Muscle layer of colon (tissue), 2 donors: ENCODE results near the gene HMX1.

Source experiments
- H3K27ac ChIP-seq: one replicate; pipeline ENCODE4 v1.7.0; 2013; ENCODE audit warnings: low read depth, mild to moderate bottlenecking, low read length, moderate library complexity
- H3K27me3 ChIP-seq, 2 donors: one replicate each; pipeline ENCODE4 v1.7.0; 2013; ENCODE audit warnings: low read length in 2 of 2, mild to moderate bottlenecking in 2 of 2; ENCODE audit not compliant: insufficient read depth in 2 of 2, control insufficient read depth in 1 of 2
- H3K36me3 ChIP-seq: one replicate; pipeline ENCODE4 v1.7.0; 2013; ENCODE audit warnings: mild to moderate bottlenecking, low read length; ENCODE audit not compliant: insufficient read depth
- H3K4me1 ChIP-seq: one replicate; pipeline ENCODE4 v1.7.0; 2013; ENCODE audit warnings: mild to moderate bottlenecking, low read length; ENCODE audit not compliant: insufficient read depth
- H3K4me3 ChIP-seq, 2 donors: one replicate each; pipeline ENCODE4 v1.7.0; 2013; ENCODE audit warnings: low read length in 2 of 2, low read depth in 1 of 2, mild to moderate bottlenecking in 1 of 2, moderate library complexity in 1 of 2
- H3K9ac ChIP-seq: one replicate; pipeline ENCODE4 v1.7.0; 2013; ENCODE audit warnings: low read length
- H3K9me3 ChIP-seq: one replicate; pipeline ENCODE4 v1.7.0; 2013; ENCODE audit warnings: mild to moderate bottlenecking, low read length
- donor health status: abdominal sarcoma.
- donor health status: Adenocarcinoma of cecum.

The HMX1 gene

GRCh38 chr4:8849266-8850073 lies 22.2 kb downstream of the HMX1 start:
- no peaks in the 10 kb centered on the region for H3K36me3 ChIP-seq
- H3K9me3 ChIP-seq = no peaks in the 10 kb centered on the region
- H3K27me3 ChIP-seq = peaks cover 0 to 26% of the 10 kb centered on the region in 2 donors
- H3K9ac ChIP-seq = no peak overlapping the region
- no peak overlapping the region for H3K27ac ChIP-seq
- H3K4me1 ChIP-seq = no peaks in the 10 kb centered on the region
- H3K4me3 ChIP-seq = no peak overlapping the region

- Histone ChIP-seq H3K9me3 (peaks cover 2% of the 10 kb centered on the region), H3K9ac (no peak overlapping the region), H3K27ac (no peak overlapping the region), H3K36me3 (no peaks in the 10 kb centered on the region), H3K4me1 (no peaks in the 10 kb centered on the region), H3K27me3 (peaks cover 0 to 19% of the 10 kb centered on the region in 2 donors), H3K4me3 (no peak overlapping the region)
Measured at GRCh38 chr4:8848507-8849265, 23.0 kb downstream of the HMX1 start.

- Histone ChIP-seq H3K4me1 (no peaks in the 10 kb centered on the region), H3K9ac (no peak overlapping the region), H3K4me3 (no peak overlapping the region), H3K36me3 (no peaks in the 10 kb centered on the region), H3K27ac (no peak overlapping the region), H3K27me3 (peaks cover 0 to 15% of the 10 kb centered on the region in 2 donors), H3K9me3 (peaks cover 5% of the 10 kb centered on the region)
Measured at GRCh38 chr4:8847764-8848163, 23.9 kb downstream of the HMX1 start.

GRCh38 chr4:8847331-8847730 lies 24.3 kb downstream of the HMX1 start:
- Histone ChIP-seq H3K4me1 (no peaks in the 10 kb centered on the region), H3K36me3 (no peaks in the 10 kb centered on the region), H3K9ac (no peak overlapping the region), H3K27me3 (peaks cover 0 to 11% of the 10 kb centered on the region in 2 donors), H3K4me3 (no peak overlapping the region), H3K27ac (no peak overlapping the region), H3K9me3 (peaks cover 5% of the 10 kb centered on the region)

GRCh38 chr4:8846826-8847225 lies 24.8 kb downstream of the HMX1 start:
- Histone ChIP-seq H3K9me3 (peaks cover 5% of the 10 kb centered on the region), H3K4me1 (no peaks in the 10 kb centered on the region), H3K27me3 (peaks cover 0 to 5% of the 10 kb centered on the region in 2 donors), H3K27ac (no peak overlapping the region), H3K9ac (no peak overlapping the region), H3K4me3 (no peak overlapping the region), H3K36me3 (no peaks in the 10 kb centered on the region)

- H3K4me1 ChIP-seq = no peaks in the 10 kb centered on the region
- H3K27me3 ChIP-seq = peaks cover 0 to 4% of the 10 kb centered on the region in 2 donors
- H3K9ac ChIP-seq = no peak overlapping the region
Measured at GRCh38 chr4:8846046-8846720, 25.5 kb downstream of the HMX1 start.

GRCh38 chr4:8844976-8845690 lies 26.5 kb downstream of the HMX1 start:
- peaks cover 5% of the 10 kb centered on the region for H3K9me3 ChIP-seq
- peaks cover 0 to 4% of the 10 kb centered on the region in 2 donors for H3K27me3 ChIP-seq
- H3K4me3 ChIP-seq = no peak overlapping the region

More at GRCh38 chr4:8846046-8846720, 25.5 kb downstream of the HMX1 start:
- H3K27ac ChIP-seq = no peak overlapping the region
- peaks cover 5% of the 10 kb centered on the region for H3K9me3 ChIP-seq
- no peaks in the 10 kb centered on the region for H3K36me3 ChIP-seq
- no peak overlapping the region for H3K4me3 ChIP-seq

GRCh38 chr4:8843597-8843996 lies 28.0 kb downstream of the HMX1 start:
- Histone ChIP-seq H3K9me3 (peaks cover 5% of the 10 kb centered on the region), H3K9ac (no peak overlapping the region), H3K4me3 (no peak overlapping the region), H3K27me3 (peaks cover 0 to 4% of the 10 kb centered on the region in 2 donors), H3K4me1 (no peaks in the 10 kb centered on the region), H3K27ac (no peak overlapping the region), H3K36me3 (no peaks in the 10 kb centered on the region)

More at GRCh38 chr4:8844976-8845690, 26.5 kb downstream of the HMX1 start:
- Histone ChIP-seq H3K36me3 (no peaks in the 10 kb centered on the region), H3K27ac (no peak overlapping the region), H3K4me1 (no peaks in the 10 kb centered on the region), H3K9ac (no peak overlapping the region)

- H3K4me1 ChIP-seq = no peaks in the 10 kb centered on the region
- H3K9me3 ChIP-seq = peaks cover 5% of the 10 kb centered on the region
- H3K4me3 ChIP-seq = no peak overlapping the region
- no peak overlapping the region for H3K9ac ChIP-seq
- no peaks in the 10 kb centered on the region for H3K36me3 ChIP-seq
- H3K27ac ChIP-seq = no peak overlapping the region
- peaks cover 0 to 3% of the 10 kb centered on the region in 2 donors for H3K27me3 ChIP-seq
Measured at GRCh38 chr4:8842614-8843013, 29.0 kb downstream of the HMX1 start.

- H3K9ac ChIP-seq = no peak overlapping the region
- H3K27me3 ChIP-seq = peaks cover 0 to 5% of the 10 kb centered on the region in 2 donors
- peaks cover 5% of the 10 kb centered on the region for H3K9me3 ChIP-seq
- H3K36me3 ChIP-seq = no peaks in the 10 kb centered on the region
- H3K27ac ChIP-seq = no peak overlapping the region
- no peak overlapping the region for H3K4me3 ChIP-seq
- no peaks in the 10 kb centered on the region for H3K4me1 ChIP-seq
Measured at GRCh38 chr4:8841678-8842268, 29.9 kb downstream of the HMX1 start.
